Measurements from ENCODE around the gene ESPL1.
"Not testable (repeated sequence)": the region's sequence is repeated elsewhere in the genome, so short reads cannot be mapped to it uniquely, and the experiment has no call there.

ESPL1 gene

DNA sequence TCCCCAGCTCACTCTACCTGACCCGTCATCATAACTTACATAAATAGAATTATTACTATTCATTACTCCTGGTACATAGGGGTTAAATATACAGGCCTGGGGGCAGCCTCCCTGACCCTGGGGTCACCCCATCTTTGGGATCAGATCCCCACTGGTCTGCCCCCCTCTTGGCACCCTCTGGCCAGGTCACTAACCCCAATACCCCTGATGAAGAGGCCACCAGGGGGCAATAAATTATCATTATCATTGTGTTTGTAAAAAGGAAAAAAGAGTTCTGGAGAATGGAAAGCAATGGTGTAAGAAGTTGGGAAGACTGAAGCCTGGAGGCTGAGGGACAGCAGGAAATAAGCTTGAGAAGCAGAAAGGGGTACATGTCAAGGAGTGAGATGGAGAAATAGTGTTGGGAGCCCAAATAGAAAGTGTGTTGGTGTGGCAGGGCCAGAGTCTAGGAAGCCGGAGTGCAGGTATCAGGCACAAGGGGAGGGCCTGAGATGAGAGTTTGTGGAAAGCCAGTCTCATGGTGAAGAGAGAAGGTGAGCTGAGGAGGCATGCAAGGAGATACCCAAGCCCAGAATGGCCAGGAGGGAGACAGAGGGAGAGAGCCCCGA is 59.4 kb downstream of the ESPL1 start:
- Histone ChIP-seq H3K4me1 (ENCODE audit: control insufficient read depth, insufficient read depth, low read length) (peaks cover 18% of the 10 kb centered on the region), H3K4me3 (ENCODE audit: low read length) (no peak overlapping the region), H3K9me3 (ENCODE audit: control insufficient read depth, low read length) (no peaks in the 10 kb centered on the region), H3K9ac (ENCODE audit: low read length) (no peak overlapping the region), H3K36me3 (ENCODE audit: control insufficient read depth, insufficient read depth, low read length) (no peaks in the 10 kb centered on the region), H3K27me3 (ENCODE audit: control insufficient read depth, insufficient read depth, low read length) (peaks cover 11% of the 10 kb centered on the region)

DNA sequence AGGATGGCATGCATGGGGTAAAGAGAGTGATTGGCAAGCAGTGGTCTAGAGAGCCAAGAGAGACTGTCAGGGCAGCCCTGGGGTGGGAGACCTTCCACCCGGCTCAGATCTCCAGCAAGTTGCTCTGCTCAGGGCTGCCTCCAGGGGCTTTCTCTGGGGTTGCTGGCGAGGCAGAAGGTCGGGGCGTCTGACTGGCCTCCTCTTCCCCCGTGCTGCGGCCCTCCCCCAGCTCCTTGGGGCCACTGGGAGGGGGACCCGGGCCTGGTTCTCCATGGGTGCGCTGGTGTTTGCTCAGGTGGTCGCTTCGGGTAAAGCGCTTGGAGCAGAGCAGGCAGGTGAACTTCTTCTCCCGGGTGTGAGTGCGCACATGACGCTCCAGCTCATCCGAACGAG is 59.9 kb downstream of the ESPL1 start:
- Histone ChIP-seq H3K36me3 (ENCODE audit: control insufficient read depth, insufficient read depth, low read length) (no peaks in the 10 kb centered on the region), H3K9ac (ENCODE audit: low read length) (no peak overlapping the region), H3K9me3 (ENCODE audit: control insufficient read depth, low read length) (no peaks in the 10 kb centered on the region), H3K4me1 (ENCODE audit: control insufficient read depth, insufficient read depth, low read length) (peaks cover 18% of the 10 kb centered on the region), H3K4me3 (ENCODE audit: low read length) (no peak overlapping the region), H3K27me3 (ENCODE audit: control insufficient read depth, insufficient read depth, low read length) (peaks cover 15% of the 10 kb centered on the region)

DNA sequence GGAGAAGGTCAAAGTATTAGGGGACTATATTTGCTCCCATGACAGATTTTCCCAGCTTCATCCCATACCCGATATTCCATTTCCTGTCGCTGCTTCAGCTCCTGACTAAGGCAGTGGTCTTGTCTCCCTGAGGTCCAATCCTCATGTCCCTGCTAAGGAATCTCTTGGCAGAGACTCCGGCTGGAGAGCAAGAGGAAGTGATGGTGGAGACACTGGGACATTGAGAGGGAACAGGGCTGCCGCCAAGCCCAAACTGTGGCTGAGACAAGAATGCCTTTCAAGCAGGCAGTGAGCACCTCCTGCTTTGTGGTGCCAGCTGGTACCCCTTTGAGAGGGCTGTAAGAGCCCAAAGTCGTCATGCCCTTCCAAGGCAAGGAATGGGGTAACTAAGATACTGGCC is 62.6 kb downstream of the ESPL1 start:
- Histone ChIP-seq H3K9me3 (ENCODE audit: control insufficient read depth, low read length) (no peaks in the 10 kb centered on the region), H3K9ac (ENCODE audit: low read length) (no peak overlapping the region), H3K4me3 (ENCODE audit: low read length) (no peak overlapping the region), H3K27me3 (ENCODE audit: control insufficient read depth, insufficient read depth, low read length) (peaks cover 20% of the 10 kb centered on the region), H3K36me3 (ENCODE audit: control insufficient read depth, insufficient read depth, low read length) (no peaks in the 10 kb centered on the region), H3K4me1 (ENCODE audit: control insufficient read depth, insufficient read depth, low read length) (peaks cover 6% of the 10 kb centered on the region)

DNA sequence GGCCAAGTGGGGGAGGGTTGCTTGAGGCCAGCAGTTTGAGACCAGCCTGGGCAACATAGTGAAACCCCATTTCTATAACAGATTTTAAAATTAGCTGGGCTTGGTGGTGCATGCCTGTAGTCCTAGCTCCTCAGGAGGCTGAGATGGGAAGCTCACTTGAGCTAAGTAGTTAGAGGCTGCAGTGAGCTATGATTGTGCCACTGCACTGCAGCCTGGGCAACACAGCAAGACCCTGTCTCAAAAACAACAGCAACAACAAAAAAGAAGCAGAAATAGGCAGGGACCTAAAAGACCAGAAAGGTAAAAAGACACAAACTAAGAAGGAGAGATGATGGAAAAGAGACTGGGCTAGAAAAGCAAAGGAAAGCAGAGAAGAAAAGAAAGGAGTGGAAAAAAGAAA is 64.2 kb downstream of the ESPL1 start:
- H3K4me1 ChIP-seq (ENCODE audit: control insufficient read depth, insufficient read depth, low read length); H3K4me3 ChIP-seq (ENCODE audit: low read length); H3K9ac ChIP-seq (ENCODE audit: low read length); H3K9me3 ChIP-seq (ENCODE audit: control insufficient read depth, low read length); H3K36me3 ChIP-seq (ENCODE audit: control insufficient read depth, insufficient read depth, low read length): not testable (repeated sequence)
- H3K27me3 ChIP-seq (ENCODE audit: control insufficient read depth, insufficient read depth, low read length) = peaks cover 21% of the 10 kb centered on the region

DNA sequence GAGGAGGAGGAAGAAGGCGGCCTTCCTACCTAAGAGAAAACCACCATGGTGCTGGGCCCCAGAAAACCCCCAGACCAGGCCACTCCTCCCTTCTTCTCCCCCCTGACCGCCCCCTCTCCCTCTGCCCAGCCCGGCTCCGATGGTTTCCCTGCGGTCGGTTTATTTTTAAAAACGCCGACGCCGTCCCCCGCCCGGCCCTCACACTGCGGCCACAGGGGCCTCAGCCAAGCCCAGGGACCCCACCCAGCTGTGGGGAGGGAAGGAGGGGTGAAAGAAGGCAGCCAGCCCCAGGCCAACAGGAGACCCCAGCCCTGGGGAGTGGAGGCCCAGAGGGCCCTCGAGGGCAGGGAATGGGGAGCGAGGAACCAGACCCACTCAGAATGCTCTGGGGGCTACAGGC is 64.6 kb downstream of the ESPL1 start:
- Histone ChIP-seq H3K9me3 (ENCODE audit: control insufficient read depth, low read length) (no peaks in the 10 kb centered on the region), H3K9ac (ENCODE audit: low read length) (no peak overlapping the region), H3K4me3 (ENCODE audit: low read length) (no peak overlapping the region), H3K36me3 (ENCODE audit: control insufficient read depth, insufficient read depth, low read length) (no peaks in the 10 kb centered on the region), H3K4me1 (ENCODE audit: control insufficient read depth, insufficient read depth, low read length) (no peaks in the 10 kb centered on the region), H3K27me3 (ENCODE audit: control insufficient read depth, insufficient read depth, low read length) (peaks cover 21% of the 10 kb centered on the region)

DNA sequence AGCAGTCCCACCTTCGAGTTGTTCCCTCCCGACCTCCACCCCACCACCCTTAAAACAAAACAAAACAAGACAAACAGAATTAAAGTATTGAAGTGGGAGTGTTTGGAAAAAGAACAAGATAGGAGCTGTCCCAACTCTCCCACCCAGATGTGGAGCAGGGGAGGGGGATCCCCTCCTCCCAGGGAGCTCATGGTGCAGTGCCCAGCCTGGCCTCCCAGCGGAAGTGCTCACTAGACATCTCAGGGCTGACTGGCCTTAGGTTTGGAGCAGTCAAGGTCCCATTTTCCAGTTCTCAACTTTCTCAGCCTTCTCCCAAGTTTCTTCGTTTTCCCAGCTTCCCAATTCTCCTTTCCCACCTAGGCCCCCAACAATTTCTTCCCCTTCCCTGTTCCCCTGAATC is 65.2 kb downstream of the ESPL1 start:
- H3K9me3 ChIP-seq (ENCODE audit: control insufficient read depth, low read length) = no peaks in the 10 kb centered on the region
- peaks cover 23% of the 10 kb centered on the region for H3K27me3 ChIP-seq (ENCODE audit: control insufficient read depth, insufficient read depth, low read length)
- H3K4me1 ChIP-seq (ENCODE audit: control insufficient read depth, insufficient read depth, low read length) = no peaks in the 10 kb centered on the region

DNA sequence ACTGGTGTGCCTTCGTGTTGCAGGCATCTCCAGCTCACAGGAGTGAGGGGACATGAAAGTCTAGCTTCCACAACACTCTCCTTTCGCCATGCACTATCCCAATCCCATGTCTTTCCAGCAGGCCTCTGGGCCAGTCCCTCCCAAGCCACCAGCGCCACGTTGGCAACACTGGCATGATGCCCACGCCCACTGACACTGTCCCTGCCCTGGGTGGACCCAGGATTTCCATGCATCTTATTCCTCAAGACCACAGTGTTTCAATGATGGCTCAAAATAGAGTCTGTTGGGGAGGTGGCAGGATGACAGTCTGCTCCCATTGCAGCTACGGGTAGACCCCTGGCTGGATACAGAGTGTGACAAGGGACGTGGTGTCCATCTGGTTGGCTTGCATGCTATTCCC is 65.7 kb downstream of the ESPL1 start:
- Histone ChIP-seq H3K36me3 (ENCODE audit: control insufficient read depth, insufficient read depth, low read length) (no peaks in the 10 kb centered on the region), H3K9ac (ENCODE audit: low read length) (no peak overlapping the region), H3K27me3 (ENCODE audit: control insufficient read depth, insufficient read depth, low read length) (peaks cover 28% of the 10 kb centered on the region), H3K9me3 (ENCODE audit: control insufficient read depth, low read length) (no peaks in the 10 kb centered on the region), H3K4me3 (ENCODE audit: low read length) (no peak overlapping the region), H3K4me1 (ENCODE audit: control insufficient read depth, insufficient read depth, low read length) (no peaks in the 10 kb centered on the region)

More for the DNA sequence above, 65.2 kb downstream of the ESPL1 start:
- H3K9ac ChIP-seq (ENCODE audit: low read length) = no peak overlapping the region
- H3K4me3 ChIP-seq (ENCODE audit: low read length) = no peak overlapping the region
- no peaks in the 10 kb centered on the region for H3K36me3 ChIP-seq (ENCODE audit: control insufficient read depth, insufficient read depth, low read length)

DNA sequence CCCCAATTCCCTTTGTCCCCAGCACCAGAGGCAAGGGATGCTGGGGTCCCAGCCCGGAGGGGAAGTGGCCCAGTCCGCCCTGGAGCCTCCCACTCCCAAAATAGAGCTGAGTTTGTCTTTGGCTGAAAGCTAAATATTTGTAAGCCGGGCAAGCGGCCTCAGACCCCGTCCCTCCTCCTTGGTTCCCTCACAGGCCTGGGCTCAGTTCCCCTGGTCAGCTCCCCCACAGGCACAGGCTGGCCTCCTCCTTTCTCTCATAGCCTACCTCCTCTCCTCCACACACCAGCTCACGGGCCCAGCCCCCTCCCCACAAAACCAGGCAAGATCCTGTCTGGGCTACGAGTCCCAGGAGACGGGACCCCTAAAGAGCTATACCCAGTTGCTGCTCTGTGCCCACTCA is 66.7 kb downstream of the ESPL1 start:
- Histone ChIP-seq H3K27me3 (ENCODE audit: control insufficient read depth, insufficient read depth, low read length) (peaks cover 32% of the 10 kb centered on the region), H3K36me3 (ENCODE audit: control insufficient read depth, insufficient read depth, low read length) (no peaks in the 10 kb centered on the region), H3K9me3 (ENCODE audit: control insufficient read depth, low read length) (no peaks in the 10 kb centered on the region), H3K4me1 (ENCODE audit: control insufficient read depth, insufficient read depth, low read length) (no peaks in the 10 kb centered on the region), H3K9ac (ENCODE audit: low read length) (no peak overlapping the region), H3K4me3 (ENCODE audit: low read length) (no peak overlapping the region)

DNA sequence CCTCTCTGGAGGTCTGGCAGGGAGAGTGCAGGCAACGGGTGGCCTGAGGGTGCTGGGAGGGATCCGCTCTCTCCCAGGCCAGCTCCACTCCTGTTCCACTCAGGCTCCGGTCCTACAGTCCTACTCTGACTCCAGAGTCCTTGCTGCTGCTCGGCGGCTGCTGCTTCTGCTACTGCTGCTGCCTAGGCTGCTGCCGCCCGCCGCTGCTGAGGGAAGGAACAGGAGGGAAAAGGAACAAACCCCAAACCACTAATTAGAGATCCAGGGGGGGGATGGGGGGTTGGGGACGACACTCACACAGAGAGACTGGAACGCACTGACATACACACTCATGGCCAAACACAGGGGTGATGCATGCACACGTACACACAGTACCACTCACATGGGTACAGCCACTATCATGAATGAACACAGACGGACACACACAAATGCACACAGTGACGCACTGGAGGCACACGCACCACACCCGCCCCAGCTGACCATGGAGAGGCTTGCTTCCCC is 68.1 kb downstream of the ESPL1 start, which contains the start of gene SP7:
Gene SP7 (minus strand): TSS at position 174 of the 501 bp plus-strand sequence. CDS start 708 bp downstream, outside the sequence.
- Histone ChIP-seq H3K27me3 (ENCODE audit: control insufficient read depth, insufficient read depth, low read length) (peaks cover 32% of the 10 kb centered on the region), H3K9ac (ENCODE audit: low read length) (no peak within 1 kb of the TSS)

DNA sequence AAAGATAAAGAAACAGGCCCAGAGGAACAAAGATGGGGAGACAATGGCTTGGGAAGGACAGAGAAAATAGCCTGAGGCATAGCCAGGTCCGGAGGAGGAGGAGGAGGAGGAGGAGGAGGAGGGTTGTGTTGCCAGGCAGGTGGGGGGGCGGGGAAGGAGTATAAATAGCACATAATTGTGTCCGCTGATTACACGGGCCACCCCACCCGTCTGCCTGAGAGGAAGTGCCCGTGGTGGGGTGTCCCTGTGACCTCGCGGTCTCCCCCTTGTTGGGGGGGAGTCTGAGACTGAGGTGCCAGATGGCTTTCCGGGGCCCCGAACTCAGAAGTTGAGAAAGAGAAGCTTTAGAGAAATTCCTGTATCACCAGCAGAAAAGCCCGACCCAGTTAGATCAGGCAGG is 69.9 kb downstream of the ESPL1 start:
- Histone ChIP-seq H3K9ac (ENCODE audit: low read length) (no peak overlapping the region), H3K4me3 (ENCODE audit: low read length) (no peak overlapping the region), H3K27me3 (ENCODE audit: control insufficient read depth, insufficient read depth, low read length) (peaks cover 29% of the 10 kb centered on the region), H3K36me3 (ENCODE audit: control insufficient read depth, insufficient read depth, low read length) (no peaks in the 10 kb centered on the region), H3K9me3 (ENCODE audit: control insufficient read depth, low read length) (no peaks in the 10 kb centered on the region), H3K4me1 (ENCODE audit: control insufficient read depth, insufficient read depth, low read length) (no peaks in the 10 kb centered on the region)

More for the DNA sequence above, 68.1 kb downstream of the ESPL1 start, which contains the start of gene SP7:
- H3K4me1 ChIP-seq (ENCODE audit: control insufficient read depth, insufficient read depth, low read length) = no peaks in the 10 kb centered on the region
- H3K4me3 ChIP-seq (ENCODE audit: low read length) = no peak within 1 kb of the TSS
- H3K36me3 ChIP-seq (ENCODE audit: control insufficient read depth, insufficient read depth, low read length) = no peaks in the 10 kb centered on the region
- no peaks in the 10 kb centered on the region for H3K9me3 ChIP-seq (ENCODE audit: control insufficient read depth, low read length)

DNA sequence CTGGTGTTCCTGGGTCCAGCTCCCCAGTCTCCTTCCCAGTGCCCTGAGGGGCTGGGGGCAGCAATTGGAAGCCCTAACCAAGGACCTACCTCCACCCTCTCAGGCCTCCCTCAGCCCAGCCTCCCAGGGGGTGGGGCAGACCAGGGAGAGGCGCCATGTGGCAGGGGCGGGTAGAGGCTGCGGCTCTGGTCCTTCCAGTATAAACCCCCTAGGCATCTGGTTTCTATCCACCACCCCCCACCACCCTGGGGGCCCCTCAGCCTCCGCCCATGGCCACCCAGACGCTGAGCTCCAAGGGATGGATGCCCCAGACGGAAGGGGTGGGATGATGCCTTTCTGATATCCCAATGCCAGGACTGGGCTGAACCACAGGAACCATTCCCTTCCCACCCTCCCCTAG is 70.8 kb downstream of the ESPL1 start:
- no peaks in the 10 kb centered on the region for H3K36me3 ChIP-seq (ENCODE audit: control insufficient read depth, insufficient read depth, low read length)
- H3K4me1 ChIP-seq (ENCODE audit: control insufficient read depth, insufficient read depth, low read length) = no peaks in the 10 kb centered on the region
- no peaks in the 10 kb centered on the region for H3K9me3 ChIP-seq (ENCODE audit: control insufficient read depth, low read length)
- H3K27me3 ChIP-seq (ENCODE audit: control insufficient read depth, insufficient read depth, low read length) = peaks cover 23% of the 10 kb centered on the region
- no peak overlapping the region for H3K4me3 ChIP-seq (ENCODE audit: low read length)
- H3K9ac ChIP-seq (ENCODE audit: low read length) = no peak overlapping the region

DNA sequence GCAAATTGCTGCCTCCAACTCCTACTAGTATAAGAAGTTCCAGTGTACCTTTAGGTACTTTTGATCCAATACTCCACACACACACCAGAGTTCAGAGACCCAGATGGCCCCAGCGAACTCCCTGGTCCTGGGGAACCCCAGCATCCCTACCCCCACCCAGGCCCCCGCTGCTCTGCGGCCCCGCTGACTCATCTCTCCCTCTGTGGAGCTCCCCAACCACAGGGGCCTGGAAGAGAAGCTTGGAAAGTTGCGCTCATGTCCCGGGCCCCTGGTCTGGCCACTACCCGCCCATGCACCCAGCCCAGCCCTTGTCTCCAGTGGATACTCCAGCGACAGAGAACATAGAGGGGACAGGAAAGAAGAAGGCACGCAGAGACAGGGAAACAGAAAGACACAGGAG is 72.3 kb downstream of the ESPL1 start:
- H3K36me3 ChIP-seq (ENCODE audit: control insufficient read depth, insufficient read depth, low read length) = no peaks in the 10 kb centered on the region
- no peak overlapping the region for H3K9ac ChIP-seq (ENCODE audit: low read length)
- H3K4me3 ChIP-seq (ENCODE audit: low read length) = no peak overlapping the region
- peaks cover 21% of the 10 kb centered on the region for H3K27me3 ChIP-seq (ENCODE audit: control insufficient read depth, insufficient read depth, low read length)
- H3K9me3 ChIP-seq (ENCODE audit: control insufficient read depth, low read length) = no peaks in the 10 kb centered on the region
- peaks cover 10% of the 10 kb centered on the region for H3K4me1 ChIP-seq (ENCODE audit: control insufficient read depth, insufficient read depth, low read length)

Data from mucosa of stomach (tissue), 1 donor.